ENCODE results near the gene HACD1.

HACD1 gene

GRCh38 chr10:17609523-17610079, 7.6 kb downstream of the HACD1 start:
- Histone ChIP-seq H3K9ac (ENCODE audit: low read length) (no peak overlapping the region), H4K20me1 (ENCODE audit: insufficient read depth, low read length) (no peaks in the 10 kb centered on the region), H3K79me2 (ENCODE audit: insufficient read depth, low read length) (no peaks in the 10 kb centered on the region)

GRCh38 chr10:17607603-17608332, 9.4 kb downstream of the HACD1 start:
- Histone ChIP-seq H3K27me3 (ENCODE audit: insufficient read depth, low read length) (no peaks in the 10 kb centered on the region; the same call in 1 of the 2 replicates), H3K9me2 (ENCODE audit: low read depth, low read length) (no peaks in the 10 kb centered on the region), H3K9me3 (ENCODE audit: low read length) (no peaks in the 10 kb centered on the region), H3K9ac (ENCODE audit: low read length) (no peak overlapping the region), H3K79me2 (ENCODE audit: insufficient read depth, low read length) (no peaks in the 10 kb centered on the region), H3F3A (ENCODE audit: insufficient read depth, low read length) (no peaks in the 10 kb centered on the region), H4K20me1 (ENCODE audit: insufficient read depth, low read length) (no peaks in the 10 kb centered on the region), H3K4me2 (ENCODE audit: low read length) (no peak overlapping the region), H3K4me3 (ENCODE audit: low read depth, low read length, poor library complexity, severe bottlenecking) (no peak overlapping the region), H2AFZ (ENCODE audit: low read length) (no peak overlapping the region), H3K4me1 (ENCODE audit: insufficient read depth, low read length, severe bottlenecking) (no peaks in the 10 kb centered on the region), H3K36me3 (ENCODE audit: insufficient read depth, low read length) (no peaks in the 10 kb centered on the region), H3K27ac (ENCODE audit: low read depth, low read length, poor library complexity, severe bottlenecking) (no peak overlapping the region)
- TF ChIP-seq EZH2 (IDR thresholded peaks at IDR 0.05; ENCODE audit: borderline replicate concordance, low read length) (no peak), CTCF (IDR thresholded peaks at IDR 0.05; ENCODE audit: low read length) (peak; percentile 85)

More at GRCh38 chr10:17609523-17610079, 7.6 kb downstream of the HACD1 start:
- Histone ChIP-seq H3K4me1 (ENCODE audit: insufficient read depth, low read length, severe bottlenecking) (no peaks in the 10 kb centered on the region), H3K9me3 (ENCODE audit: low read length) (no peaks in the 10 kb centered on the region), H3K4me3 (ENCODE audit: low read depth, low read length, poor library complexity, severe bottlenecking) (no peak overlapping the region), H3F3A (ENCODE audit: insufficient read depth, low read length) (no peaks in the 10 kb centered on the region), H3K9me2 (ENCODE audit: low read depth, low read length) (no peaks in the 10 kb centered on the region), H3K36me3 (ENCODE audit: insufficient read depth, low read length) (no peaks in the 10 kb centered on the region), H2AFZ (ENCODE audit: low read length) (no peak overlapping the region), H3K4me2 (ENCODE audit: low read length) (no peak overlapping the region), H3K27me3 (ENCODE audit: insufficient read depth, low read length) (no peaks in the 10 kb centered on the region; the same call in 1 of the 2 replicates), H3K27ac (ENCODE audit: low read depth, low read length, poor library complexity, severe bottlenecking) (no peak overlapping the region)
- TF ChIP-seq CTCF (IDR thresholded peaks at IDR 0.05; ENCODE audit: low read length): no peak
- TF ChIP-seq EZH2 (IDR thresholded peaks at IDR 0.05; ENCODE audit: borderline replicate concordance, low read length): no peak

- Histone ChIP-seq H2AFZ (ENCODE audit: low read length) (no peak overlapping the region), H3K9ac (ENCODE audit: low read length) (no peak overlapping the region), H3K4me1 (ENCODE audit: insufficient read depth, low read length, severe bottlenecking) (no peaks in the 10 kb centered on the region), H3K27ac (ENCODE audit: low read depth, low read length, poor library complexity, severe bottlenecking) (no peak overlapping the region), H3K4me3 (ENCODE audit: low read depth, low read length, poor library complexity, severe bottlenecking) (no peak overlapping the region), H3K27me3 (ENCODE audit: insufficient read depth, low read length) (no peaks in the 10 kb centered on the region; the same call in 1 of the 2 replicates), H3K36me3 (ENCODE audit: insufficient read depth, low read length) (no peaks in the 10 kb centered on the region), H3K79me2 (ENCODE audit: insufficient read depth, low read length) (no peaks in the 10 kb centered on the region), H4K20me1 (ENCODE audit: insufficient read depth, low read length) (no peaks in the 10 kb centered on the region), H3K9me2 (ENCODE audit: low read depth, low read length) (no peaks in the 10 kb centered on the region), H3F3A (ENCODE audit: insufficient read depth, low read length) (no peaks in the 10 kb centered on the region), H3K4me2 (ENCODE audit: low read length) (no peak overlapping the region), H3K9me3 (ENCODE audit: low read length) (no peaks in the 10 kb centered on the region)
- TF ChIP-seq CTCF (IDR thresholded peaks at IDR 0.05; ENCODE audit: low read length): no peak
- no peak for TF ChIP-seq EZH2 (IDR thresholded peaks at IDR 0.05; ENCODE audit: borderline replicate concordance, low read length)
These were observed 10.1 kb downstream of the HACD1 start for GRCh38 chr10:17607060-17607459.

Measured in OCI-LY1 (cell line).